OCI-LY1 (cell line): ENCODE results near the gene CDK5R1.

Source experiments
- H2AFZ ChIP-seq: fragments of 200-600 bp; sonication (generic), shearing (Covaris generic); 2 replicates; pipeline ENCODE4 v1.6.0; 2014; ENCODE audit warnings: antibody characterized with exemption, mild to moderate bottlenecking, low read length
- H3F3A ChIP-seq: fragments of 200-600 bp; sonication (generic), shearing (Covaris generic); 2 replicates; pipeline ENCODE4 v1.6.0; 2014; ENCODE audit warnings: mild to moderate bottlenecking, antibody characterized with exemption, low read length, moderate library complexity; ENCODE audit not compliant: insufficient read depth
- H3K27ac ChIP-seq: fragments of 200-600 bp; sonication (generic); 2 replicates; pipeline ENCODE4 v1.5.1; 2014; ENCODE audit warnings: low read length, mixed run types, mild to moderate bottlenecking, low read depth; ENCODE audit not compliant: poor library complexity, severe bottlenecking
- H3K27me3 ChIP-seq: fragments of 200-600 bp; sonication (generic); 2 replicates; pipeline ENCODE4 v1.6.0; 2014; ENCODE audit warnings: antibody characterized with exemption, mild to moderate bottlenecking, low read length, moderate library complexity; ENCODE audit not compliant: insufficient read depth
- H3K36me3 ChIP-seq: fragments of 200-600 bp; sonication (generic); 2 replicates; pipeline ENCODE4 v1.6.1; 2014; ENCODE audit warnings: mild to moderate bottlenecking, antibody characterized with exemption, low read length, moderate library complexity, mixed read lengths; ENCODE audit not compliant: insufficient read depth
- H3K4me1 ChIP-seq: fragments of 200-600 bp; sonication (generic); 2 replicates; pipeline ENCODE4 v1.5.1; 2014; ENCODE audit warnings: mild to moderate bottlenecking, low read length, moderate library complexity; ENCODE audit not compliant: insufficient read depth, severe bottlenecking
- H3K4me2 ChIP-seq: fragments of 200-600 bp; sonication (generic), shearing (Covaris generic); 2 replicates; pipeline ENCODE4 v1.6.1; 2014; ENCODE audit warnings: low read length
- H3K4me3 ChIP-seq: fragments of 200-600 bp; sonication (generic); 2 replicates; pipeline ENCODE4 v1.5.1; 2014; ENCODE audit warnings: low read length, low read depth, mild to moderate bottlenecking, mixed read lengths; ENCODE audit not compliant: poor library complexity, severe bottlenecking
- H3K79me2 ChIP-seq: fragments of 200-600 bp; shearing (Covaris generic); 2 replicates; pipeline ENCODE4 v1.6.1; 2016; ENCODE audit warnings: mixed run types, low read length, mixed read lengths; ENCODE audit not compliant: insufficient read depth
- H3K9ac ChIP-seq: fragments of 200-600 bp; sonication (generic), shearing (Covaris generic); 2 replicates; pipeline ENCODE4 v1.6.1; 2014; ENCODE audit warnings: mild to moderate bottlenecking, low read length, mixed read lengths
- H3K9me2 ChIP-seq: fragments of 200-600 bp; sonication (generic), shearing (Covaris generic); 2 replicates; pipeline ENCODE4 v1.6.1; 2014; ENCODE audit warnings: low read depth, mild to moderate bottlenecking, low read length, mixed read lengths
- H3K9me3 ChIP-seq: fragments of 200-600 bp; shearing (Covaris generic); 2 replicates; pipeline ENCODE4 v1.6.1; 2014; ENCODE audit warnings: low read length, mixed read lengths
- H4K20me1 ChIP-seq: fragments of 200-600 bp; sonication (generic), shearing (Covaris generic); 2 replicates; pipeline ENCODE4 v1.6.0; 2016; ENCODE audit warnings: mild to moderate bottlenecking, low read length; ENCODE audit not compliant: insufficient read depth
- CTCF ChIP-seq: fragments of 200-600 bp; sonication (generic), shearing (Covaris generic); IDR thresholded peaks from 2 replicates; pipeline ENCODE4 v1.5.1; 2017; ENCODE audit warnings: mild to moderate bottlenecking, antibody characterized with exemption, low read length, moderate library complexity, mixed read lengths
- EZH2 ChIP-seq: fragments of 200-600 bp; sonication (generic), shearing (Covaris generic); IDR thresholded peaks from 2 replicates; pipeline ENCODE4 v1.8.0; 2017; ENCODE audit warnings: borderline replicate concordance, mixed run types, mild to moderate bottlenecking, antibody characterized with exemption, low read length, moderate library complexity, mixed read lengths

CDK5R1 gene

GRCh38 chr17:32527146-32527545 lies 40.4 kb downstream of the CDK5R1 start:
- TF ChIP-seq CTCF (no peak), EZH2 (no peak)
- Histone ChIP-seq H2AFZ (no peak overlapping the region), H3K79me2 (no peaks in the 10 kb centered on the region), H3K36me3 (no peaks in the 10 kb centered on the region), H3F3A (no peaks in the 10 kb centered on the region), H3K9me2 (no peaks in the 10 kb centered on the region), H3K4me2 (no peak overlapping the region), H3K27ac (no peak overlapping the region), H3K4me1 (peaks cover 12% of the 10 kb centered on the region), H4K20me1 (no peaks in the 10 kb centered on the region), H3K9ac (no peak overlapping the region), H3K27me3 (no peaks in the 10 kb centered on the region), H3K9me3 (no peaks in the 10 kb centered on the region), H3K4me3 (no peak overlapping the region)

- Histone ChIP-seq H3K4me1 (peaks cover 1% of the 10 kb centered on the region), H3F3A (no peaks in the 10 kb centered on the region), H2AFZ (no peak overlapping the region), H4K20me1 (no peaks in the 10 kb centered on the region), H3K9ac (no peak overlapping the region), H3K27ac (no peak overlapping the region), H3K36me3 (no peaks in the 10 kb centered on the region), H3K4me2 (no peak overlapping the region), H3K4me3 (no peak overlapping the region), H3K79me2 (no peaks in the 10 kb centered on the region), H3K9me3 (no peaks in the 10 kb centered on the region), H3K9me2 (no peaks in the 10 kb centered on the region), H3K27me3 (no peaks in the 10 kb centered on the region)
- TF ChIP-seq CTCF, result no peak
- no peak for TF ChIP-seq EZH2
Measured at GRCh38 chr17:32528825-32529224, 42.0 kb downstream of the CDK5R1 start.

GRCh38 chr17:32529604-32530003 lies 42.8 kb downstream of the CDK5R1 start:
- Histone ChIP-seq H3K27me3 (no peaks in the 10 kb centered on the region), H3K4me1 (no peaks in the 10 kb centered on the region), H3K36me3 (no peaks in the 10 kb centered on the region), H3K4me2 (no peak overlapping the region), H2AFZ (no peak overlapping the region), H3K27ac (no peak overlapping the region), H3K4me3 (no peak overlapping the region), H3F3A (no peaks in the 10 kb centered on the region), H4K20me1 (no peaks in the 10 kb centered on the region), H3K9me2 (no peaks in the 10 kb centered on the region), H3K79me2 (no peaks in the 10 kb centered on the region), H3K9me3 (no peaks in the 10 kb centered on the region), H3K9ac (no peak overlapping the region)
- TF ChIP-seq EZH2 (no peak), CTCF (no peak)
